ENCODE results near the gene TMCC2. TPM values are rescaled to one million over a fixed set of nuclear protein-coding genes. Genes with fewer than 3 reads are reported as not detected.
A peak's percentile ranks its signal among the peaks of the same experiment; 100 is the strongest.

The TMCC2 gene
- total and polyA plus RNA-seq, 2 experiments from 2014 or later = 2.6 to 9.9 TPM

DNA sequence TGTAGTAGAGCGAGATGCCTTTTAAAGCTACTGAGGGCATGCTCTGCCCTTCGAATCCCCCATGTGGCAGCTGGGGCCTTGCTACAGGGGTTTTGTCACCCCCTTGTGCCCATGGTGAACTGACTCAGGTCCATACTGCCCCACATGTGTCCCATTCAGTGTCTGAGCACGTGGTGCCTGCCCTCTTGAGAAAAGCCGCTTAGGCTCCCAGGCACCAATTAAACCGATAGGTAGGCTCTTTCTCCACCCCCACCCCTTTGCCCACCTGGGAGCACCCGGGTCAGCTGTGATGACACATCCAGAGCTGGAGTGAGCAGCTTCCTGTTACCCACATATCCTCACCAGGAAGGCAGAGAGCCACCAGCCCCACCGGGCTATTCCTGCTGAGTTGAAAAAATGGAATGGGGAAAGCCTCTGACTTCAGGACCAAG is 30.5 kb downstream of the TMCC2 start:
- Histone ChIP-seq H3K27me3 (ENCODE audit: insufficient read depth) (no peaks in the 10 kb centered on the region), H3K9me2 (ENCODE audit: insufficient read depth) (no peaks in the 10 kb centered on the region), H2AFZ (no peak overlapping the region), H3K4me2 (no peak overlapping the region), H3K36me3 (ENCODE audit: insufficient read depth) (no peaks in the 10 kb centered on the region), H4K20me1 (replicated peaks; ENCODE audit: insufficient read depth) (no peaks in the 10 kb centered on the region), H3K79me2 (replicated peaks; ENCODE audit: insufficient read depth) (no peaks in the 10 kb centered on the region), H3K4me1 (ENCODE audit: insufficient read depth) (peaks cover 16% of the 10 kb centered on the region), H3F3A (replicated peaks; ENCODE audit: low read depth) (no peaks in the 10 kb centered on the region), H3K27ac (ENCODE audit: low read depth) (no peak overlapping the region), H3K4me3 (no peak overlapping the region)
- ATAC-seq (no peak), DNase-seq (ENCODE audit: low spot score) (no peak)
- H3K27ac Mint-ChIP-seq = no peak overlapping the region; the same call in 1 of the 2 replicates
- no peaks in the 10 kb centered on the region for H3K36me3 Mint-ChIP-seq (ENCODE audit: low read depth)
- peaks cover 8% of the 10 kb centered on the region for H3K27me3 Mint-ChIP-seq (ENCODE audit: insufficient read depth, low read depth, poor library complexity)
- H3K4me3 Mint-ChIP-seq = no peak overlapping the region
- H3K4me1 Mint-ChIP-seq = peaks cover 36% of the 10 kb centered on the region
- H3K9me3 Mint-ChIP-seq = no peaks in the 10 kb centered on the region
- TF ChIP-seq, protein P1, sequence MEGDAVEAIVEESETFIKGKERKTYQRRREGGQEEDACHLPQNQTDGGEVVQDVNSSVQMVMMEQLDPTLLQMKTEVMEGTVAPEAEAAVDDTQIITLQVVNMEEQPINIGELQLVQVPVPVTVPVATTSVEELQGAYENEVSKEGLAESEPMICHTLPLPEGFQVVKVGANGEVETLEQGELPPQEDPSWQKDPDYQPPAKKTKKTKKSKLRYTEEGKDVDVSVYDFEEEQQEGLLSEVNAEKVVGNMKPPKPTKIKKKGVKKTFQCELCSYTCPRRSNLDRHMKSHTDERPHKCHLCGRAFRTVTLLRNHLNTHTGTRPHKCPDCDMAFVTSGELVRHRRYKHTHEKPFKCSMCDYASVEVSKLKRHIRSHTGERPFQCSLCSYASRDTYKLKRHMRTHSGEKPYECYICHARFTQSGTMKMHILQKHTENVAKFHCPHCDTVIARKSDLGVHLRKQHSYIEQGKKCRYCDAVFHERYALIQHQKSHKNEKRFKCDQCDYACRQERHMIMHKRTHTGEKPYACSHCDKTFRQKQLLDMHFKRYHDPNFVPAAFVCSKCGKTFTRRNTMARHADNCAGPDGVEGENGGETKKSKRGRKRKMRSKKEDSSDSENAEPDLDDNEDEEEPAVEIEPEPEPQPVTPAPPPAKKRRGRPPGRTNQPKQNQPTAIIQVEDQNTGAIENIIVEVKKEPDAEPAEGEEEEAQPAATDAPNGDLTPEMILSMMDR (conservative IDR thresholded peaks at IDR 0.05; ENCODE audit: low read depth in 2 of 2) = peak in 1 of 2 experiments; percentile 33; a peak in 1 of 4 replicates
- TF ChIP-seq STAT1 (IDR thresholded peaks at IDR 0.05; ENCODE audit: unreplicated experiment) = no peak

DNA sequence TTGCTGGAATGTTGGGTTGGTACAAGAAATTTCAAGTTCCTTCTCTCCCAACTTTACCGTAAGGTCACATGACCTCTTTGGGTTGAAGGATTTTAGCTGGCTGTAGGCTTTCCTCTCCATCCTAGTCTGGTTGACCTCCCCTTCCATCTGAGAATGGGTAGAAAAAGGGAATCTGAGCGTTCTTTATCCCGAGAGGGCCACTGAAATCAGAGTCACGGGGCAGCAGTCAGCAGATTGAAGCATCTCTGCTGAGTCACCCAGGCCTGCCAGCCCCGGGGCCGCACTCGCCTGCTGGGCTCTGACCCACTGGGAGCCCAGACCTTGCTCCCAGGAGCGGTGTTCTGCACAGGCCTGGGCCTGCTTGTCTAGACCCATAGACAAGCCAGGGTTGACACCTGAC is 31.0 kb downstream of the TMCC2 start:
- Mint-ChIP-seq H3K4me3 (no peak overlapping the region), H3K9me3 (no peaks in the 10 kb centered on the region), H3K4me1 (peaks cover 36% of the 10 kb centered on the region), H3K36me3 (ENCODE audit: low read depth) (no peaks in the 10 kb centered on the region), H3K27ac (peak overlapping the region; percentile 91; the same call in 1 of the 2 replicates), H3K27me3 (ENCODE audit: insufficient read depth, low read depth, poor library complexity) (peaks cover 8% of the 10 kb centered on the region)
- no peaks in the 10 kb centered on the region for H3F3A ChIP-seq (replicated peaks; ENCODE audit: low read depth)
- H3K4me2 ChIP-seq = no peak overlapping the region
- H3K4me1 ChIP-seq (ENCODE audit: insufficient read depth) = peaks cover 16% of the 10 kb centered on the region
- no peaks in the 10 kb centered on the region for H4K20me1 ChIP-seq (replicated peaks; ENCODE audit: insufficient read depth)
- no peaks in the 10 kb centered on the region for H3K9me2 ChIP-seq (ENCODE audit: insufficient read depth)
- H3K79me2 ChIP-seq (replicated peaks; ENCODE audit: insufficient read depth) = no peaks in the 10 kb centered on the region
- H3K4me3 ChIP-seq = no peak overlapping the region
- DNase-seq (ENCODE audit: low spot score) = no peak
- no peaks in the 10 kb centered on the region for H3K27me3 ChIP-seq (ENCODE audit: insufficient read depth)
- H2AFZ ChIP-seq = no peak overlapping the region
- ATAC-seq = peak; percentile 11; the same call in 2 of the 3 replicates
- H3K27ac ChIP-seq (ENCODE audit: low read depth) = no peak overlapping the region
- H3K36me3 ChIP-seq (ENCODE audit: insufficient read depth) = no peaks in the 10 kb centered on the region
- TF ChIP-seq, protein P2, sequence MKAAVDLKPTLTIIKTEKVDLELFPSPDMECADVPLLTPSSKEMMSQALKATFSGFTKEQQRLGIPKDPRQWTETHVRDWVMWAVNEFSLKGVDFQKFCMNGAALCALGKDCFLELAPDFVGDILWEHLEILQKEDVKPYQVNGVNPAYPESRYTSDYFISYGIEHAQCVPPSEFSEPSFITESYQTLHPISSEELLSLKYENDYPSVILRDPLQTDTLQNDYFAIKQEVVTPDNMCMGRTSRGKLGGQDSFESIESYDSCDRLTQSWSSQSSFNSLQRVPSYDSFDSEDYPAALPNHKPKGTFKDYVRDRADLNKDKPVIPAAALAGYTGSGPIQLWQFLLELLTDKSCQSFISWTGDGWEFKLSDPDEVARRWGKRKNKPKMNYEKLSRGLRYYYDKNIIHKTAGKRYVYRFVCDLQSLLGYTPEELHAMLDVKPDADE (IDR thresholded peaks at IDR 0.05) = no peak
- TF ChIP-seq, protein P3, sequence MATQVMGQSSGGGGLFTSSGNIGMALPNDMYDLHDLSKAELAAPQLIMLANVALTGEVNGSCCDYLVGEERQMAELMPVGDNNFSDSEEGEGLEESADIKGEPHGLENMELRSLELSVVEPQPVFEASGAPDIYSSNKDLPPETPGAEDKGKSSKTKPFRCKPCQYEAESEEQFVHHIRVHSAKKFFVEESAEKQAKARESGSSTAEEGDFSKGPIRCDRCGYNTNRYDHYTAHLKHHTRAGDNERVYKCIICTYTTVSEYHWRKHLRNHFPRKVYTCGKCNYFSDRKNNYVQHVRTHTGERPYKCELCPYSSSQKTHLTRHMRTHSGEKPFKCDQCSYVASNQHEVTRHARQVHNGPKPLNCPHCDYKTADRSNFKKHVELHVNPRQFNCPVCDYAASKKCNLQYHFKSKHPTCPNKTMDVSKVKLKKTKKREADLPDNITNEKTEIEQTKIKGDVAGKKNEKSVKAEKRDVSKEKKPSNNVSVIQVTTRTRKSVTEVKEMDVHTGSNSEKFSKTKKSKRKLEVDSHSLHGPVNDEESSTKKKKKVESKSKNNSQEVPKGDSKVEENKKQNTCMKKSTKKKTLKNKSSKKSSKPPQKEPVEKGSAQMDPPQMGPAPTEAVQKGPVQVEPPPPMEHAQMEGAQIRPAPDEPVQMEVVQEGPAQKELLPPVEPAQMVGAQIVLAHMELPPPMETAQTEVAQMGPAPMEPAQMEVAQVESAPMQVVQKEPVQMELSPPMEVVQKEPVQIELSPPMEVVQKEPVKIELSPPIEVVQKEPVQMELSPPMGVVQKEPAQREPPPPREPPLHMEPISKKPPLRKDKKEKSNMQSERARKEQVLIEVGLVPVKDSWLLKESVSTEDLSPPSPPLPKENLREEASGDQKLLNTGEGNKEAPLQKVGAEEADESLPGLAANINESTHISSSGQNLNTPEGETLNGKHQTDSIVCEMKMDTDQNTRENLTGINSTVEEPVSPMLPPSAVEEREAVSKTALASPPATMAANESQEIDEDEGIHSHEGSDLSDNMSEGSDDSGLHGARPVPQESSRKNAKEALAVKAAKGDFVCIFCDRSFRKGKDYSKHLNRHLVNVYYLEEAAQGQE (IDR thresholded peaks at IDR 0.05; ENCODE audit: unreplicated experiment) = no peak
- TF ChIP-seq POLR2AphosphoS5 (IDR thresholded peaks at IDR 0.05; ENCODE audit: low read depth) = no peak
- TF ChIP-seq ZNF114 (CRISPR knock-in tag; IDR thresholded peaks at IDR 0.05) = no peak
- TF ChIP-seq, protein P4, sequence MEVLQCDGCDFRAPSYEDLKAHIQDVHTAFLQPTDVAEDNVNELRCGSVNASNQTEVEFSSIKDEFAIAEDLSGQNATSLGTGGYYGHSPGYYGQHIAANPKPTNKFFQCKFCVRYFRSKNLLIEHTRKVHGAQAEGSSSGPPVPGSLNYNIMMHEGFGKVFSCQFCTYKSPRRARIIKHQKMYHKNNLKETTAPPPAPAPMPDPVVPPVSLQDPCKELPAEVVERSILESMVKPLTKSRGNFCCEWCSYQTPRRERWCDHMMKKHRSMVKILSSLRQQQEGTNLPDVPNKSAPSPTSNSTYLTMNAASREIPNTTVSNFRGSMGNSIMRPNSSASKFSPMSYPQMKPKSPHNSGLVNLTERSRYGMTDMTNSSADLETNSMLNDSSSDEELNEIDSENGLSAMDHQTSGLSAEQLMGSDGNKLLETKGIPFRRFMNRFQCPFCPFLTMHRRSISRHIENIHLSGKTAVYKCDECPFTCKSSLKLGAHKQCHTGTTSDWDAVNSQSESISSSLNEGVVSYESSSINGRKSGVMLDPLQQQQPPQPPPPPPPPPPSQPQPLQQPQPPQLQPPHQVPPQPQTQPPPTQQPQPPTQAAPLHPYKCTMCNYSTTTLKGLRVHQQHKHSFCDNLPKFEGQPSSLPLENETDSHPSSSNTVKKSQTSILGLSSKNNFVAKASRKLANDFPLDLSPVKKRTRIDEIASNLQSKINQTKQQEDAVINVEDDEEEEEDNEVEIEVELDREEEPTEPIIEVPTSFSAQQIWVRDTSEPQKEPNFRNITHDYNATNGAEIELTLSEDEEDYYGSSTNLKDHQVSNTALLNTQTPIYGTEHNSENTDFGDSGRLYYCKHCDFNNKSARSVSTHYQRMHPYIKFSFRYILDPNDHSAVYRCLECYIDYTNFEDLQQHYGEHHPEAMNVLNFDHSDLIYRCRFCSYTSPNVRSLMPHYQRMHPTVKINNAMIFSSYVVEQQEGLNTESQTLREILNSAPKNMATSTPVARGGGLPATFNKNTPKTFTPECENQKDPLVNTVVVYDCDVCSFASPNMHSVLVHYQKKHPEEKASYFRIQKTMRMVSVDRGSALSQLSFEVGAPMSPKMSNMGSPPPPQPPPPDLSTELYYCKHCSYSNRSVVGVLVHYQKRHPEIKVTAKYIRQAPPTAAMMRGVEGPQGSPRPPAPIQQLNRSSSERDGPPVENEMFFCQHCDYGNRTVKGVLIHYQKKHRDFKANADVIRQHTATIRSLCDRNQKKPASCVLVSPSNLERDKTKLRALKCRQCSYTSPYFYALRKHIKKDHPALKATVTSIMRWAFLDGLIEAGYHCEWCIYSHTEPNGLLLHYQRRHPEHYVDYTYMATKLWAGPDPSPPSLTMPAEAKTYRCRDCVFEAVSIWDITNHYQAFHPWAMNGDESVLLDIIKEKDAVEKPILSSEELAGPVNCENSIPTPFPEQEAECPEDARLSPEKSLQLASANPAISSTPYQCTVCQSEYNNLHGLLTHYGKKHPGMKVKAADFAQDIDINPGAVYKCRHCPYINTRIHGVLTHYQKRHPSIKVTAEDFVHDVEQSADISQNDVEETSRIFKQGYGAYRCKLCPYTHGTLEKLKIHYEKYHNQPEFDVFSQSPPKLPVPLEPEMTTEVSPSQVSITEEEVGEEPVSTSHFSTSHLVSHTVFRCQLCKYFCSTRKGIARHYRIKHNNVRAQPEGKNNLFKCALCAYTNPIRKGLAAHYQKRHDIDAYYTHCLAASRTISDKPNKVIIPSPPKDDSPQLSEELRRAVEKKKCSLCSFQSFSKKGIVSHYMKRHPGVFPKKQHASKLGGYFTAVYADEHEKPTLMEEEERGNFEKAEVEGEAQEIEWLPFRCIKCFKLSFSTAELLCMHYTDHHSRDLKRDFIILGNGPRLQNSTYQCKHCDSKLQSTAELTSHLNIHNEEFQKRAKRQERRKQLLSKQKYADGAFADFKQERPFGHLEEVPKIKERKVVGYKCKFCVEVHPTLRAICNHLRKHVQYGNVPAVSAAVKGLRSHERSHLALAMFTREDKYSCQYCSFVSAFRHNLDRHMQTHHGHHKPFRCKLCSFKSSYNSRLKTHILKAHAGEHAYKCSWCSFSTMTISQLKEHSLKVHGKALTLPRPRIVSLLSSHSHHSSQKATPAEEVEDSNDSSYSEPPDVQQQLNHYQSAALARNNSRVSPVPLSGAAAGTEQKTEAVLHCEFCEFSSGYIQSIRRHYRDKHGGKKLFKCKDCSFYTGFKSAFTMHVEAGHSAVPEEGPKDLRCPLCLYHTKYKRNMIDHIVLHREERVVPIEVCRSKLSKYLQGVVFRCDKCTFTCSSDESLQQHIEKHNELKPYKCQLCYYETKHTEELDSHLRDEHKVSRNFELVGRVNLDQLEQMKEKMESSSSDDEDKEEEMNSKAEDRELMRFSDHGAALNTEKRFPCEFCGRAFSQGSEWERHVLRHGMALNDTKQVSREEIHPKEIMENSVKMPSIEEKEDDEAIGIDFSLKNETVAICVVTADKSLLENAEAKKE (CRISPR knock-in tag; IDR thresholded peaks at IDR 0.05) = no peak
- no peak for TF ChIP-seq EZH2phosphoT487 (IDR thresholded peaks at IDR 0.05; ENCODE audit: unreplicated experiment)
- TF ChIP-seq STAT1 (IDR thresholded peaks at IDR 0.05; ENCODE audit: unreplicated experiment) = no peak
- TF ChIP-seq JUNB (IDR thresholded peaks at IDR 0.05; ENCODE audit: unreplicated experiment) = no peak

All from GM23338 (cell line).